HPDE6-E6E7 (cell line): ENCODE data around the gene YWHAB.

Experiments
- DNase-seq: peaks from one replicate; pipeline ENCODE4 v3.0.0; 2011; ENCODE audit warnings: missing footprints; ENCODE audit errors: extremely low spot score

The YWHAB gene

GRCh38 chr20:44911264-44911921 lies 25.9 kb downstream of the YWHAB start:
- DNase-seq = peak; percentile 80

DNA sequence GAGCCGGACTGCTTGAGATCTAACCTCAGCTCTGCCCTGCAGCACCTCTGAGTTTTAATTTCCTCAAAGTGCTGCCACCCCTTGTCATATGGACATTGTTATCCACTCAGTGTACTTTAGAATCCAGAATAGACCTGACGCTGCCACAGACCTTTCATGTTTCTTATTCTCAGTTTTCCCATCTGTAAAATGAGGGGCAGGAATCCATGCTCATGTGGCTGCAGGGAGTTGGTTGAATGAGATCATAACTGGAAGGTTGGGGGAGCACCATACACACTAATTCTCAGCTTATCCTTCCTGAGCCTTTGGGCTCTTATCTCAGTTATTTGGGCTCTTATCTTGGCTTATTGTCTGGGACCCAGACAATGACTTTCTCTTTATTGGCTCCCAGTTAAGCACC lies 26.7 kb downstream of the YWHAB start:
- DNase-seq = no peak

GRCh38 chr20:44914924-44915323 lies 29.4 kb downstream of the YWHAB start:
- no peak for DNase-seq

DNA sequence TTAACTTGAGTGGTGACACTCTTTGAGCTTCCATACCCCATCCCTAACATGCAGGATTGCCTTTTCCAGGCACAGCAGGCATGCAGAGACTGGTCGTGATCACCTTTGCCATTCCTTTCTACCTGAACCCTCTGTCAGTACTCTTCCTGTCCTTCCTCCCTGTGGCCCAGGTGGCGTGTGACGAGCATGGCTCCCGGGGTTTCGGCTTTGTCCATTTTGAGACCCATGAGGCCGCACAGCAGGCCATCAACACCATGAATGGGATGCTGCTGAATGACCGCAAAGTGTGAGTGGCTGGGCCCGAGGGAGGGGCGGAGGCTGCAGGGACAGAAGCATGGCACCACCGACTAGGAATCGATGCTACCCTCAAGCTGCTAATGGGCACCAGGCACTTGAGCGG lies 31.1 kb downstream of the YWHAB start:
- DNase-seq = no peak

GRCh38 chr20:44917399-44917798 lies 31.9 kb downstream of the YWHAB start:
- no peak for DNase-seq

DNA sequence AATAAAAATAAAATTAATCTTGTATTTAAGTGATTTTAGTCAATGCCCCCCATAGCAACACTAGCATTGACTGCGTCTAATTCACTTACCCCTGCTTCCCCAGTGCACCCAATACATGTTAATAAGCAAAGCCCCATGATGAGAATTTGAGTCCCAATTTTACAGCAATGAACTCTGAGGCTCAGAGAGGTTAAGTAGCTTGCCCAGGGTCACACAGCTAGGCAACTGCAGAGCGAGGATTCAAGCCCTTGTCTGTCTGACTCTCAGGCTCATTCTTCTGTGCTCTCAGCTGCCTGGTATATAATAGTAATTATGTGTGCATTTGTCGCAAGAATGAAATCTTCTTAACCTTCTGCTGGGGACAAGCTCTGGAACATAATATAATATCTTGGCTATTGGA lies 32.8 kb downstream of the YWHAB start:
- DNase-seq = no peak

DNA sequence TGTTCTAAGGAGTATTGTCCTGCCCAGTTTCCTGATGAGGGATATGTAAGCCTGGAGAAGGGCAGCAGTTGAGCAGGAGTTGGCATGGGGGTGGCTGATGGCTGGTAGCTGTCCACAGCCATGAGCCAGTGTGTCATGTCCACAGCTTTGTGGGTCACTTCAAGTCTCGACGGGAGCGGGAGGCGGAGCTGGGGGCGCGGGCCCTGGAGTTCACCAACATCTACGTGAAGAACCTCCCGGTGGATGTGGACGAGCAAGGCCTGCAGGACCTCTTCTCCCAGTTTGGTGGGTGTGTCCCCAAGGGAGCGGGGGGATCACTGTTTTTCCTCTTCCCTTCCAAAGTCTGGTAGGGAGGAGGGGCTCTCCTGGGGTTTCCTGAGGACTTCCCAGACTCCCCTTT lies 33.3 kb downstream of the YWHAB start:
- DNase-seq = no peak

DNA sequence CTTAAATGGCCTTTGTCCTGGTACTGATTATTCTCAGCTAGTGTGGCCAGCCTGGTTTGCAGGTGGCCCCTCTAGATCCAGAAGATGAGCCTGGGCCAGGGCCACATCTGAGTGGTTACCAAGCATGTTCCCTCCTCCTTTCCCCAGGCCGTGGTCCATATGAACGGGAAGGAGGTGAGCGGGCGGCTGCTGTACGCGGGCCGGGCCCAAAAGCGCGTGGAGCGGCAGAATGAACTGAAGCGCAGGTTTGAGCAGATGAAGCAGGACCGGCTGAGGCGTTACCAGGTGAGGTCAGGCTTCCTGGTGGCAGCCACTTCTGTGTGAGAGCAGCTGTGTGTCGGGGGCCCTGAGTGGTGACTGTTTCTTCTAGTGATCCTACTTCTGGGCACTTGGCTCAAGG lies 35.9 kb downstream of the YWHAB start:
- DNase-seq = no peak

DNA sequence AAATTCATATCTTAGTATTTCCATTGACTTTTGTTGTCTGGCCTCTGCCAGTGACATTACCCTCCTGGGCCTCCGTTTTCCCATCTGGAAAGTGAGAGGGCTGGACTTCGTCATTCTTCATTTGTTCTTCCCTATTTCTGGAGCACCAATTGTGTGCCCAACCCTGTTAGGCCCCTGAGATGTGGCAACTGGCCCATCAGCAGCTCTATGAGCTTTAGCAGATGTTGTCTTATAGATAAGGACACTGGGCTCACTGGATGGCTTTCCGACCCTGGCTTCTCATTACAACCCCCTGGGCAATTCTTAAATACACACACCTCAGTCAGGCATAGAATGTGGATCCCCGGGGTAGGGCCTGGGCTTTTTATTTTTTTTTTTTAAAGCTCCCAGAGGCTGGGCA lies 39.0 kb downstream of the YWHAB start:
- no peak for DNase-seq

- no peak for DNase-seq
These were observed 43.1 kb downstream of the YWHAB start for GRCh38 chr20:44928595-44928994.

- no peak for DNase-seq
These were observed 45.1 kb downstream of the YWHAB start for GRCh38 chr20:44930517-44931168.

DNA sequence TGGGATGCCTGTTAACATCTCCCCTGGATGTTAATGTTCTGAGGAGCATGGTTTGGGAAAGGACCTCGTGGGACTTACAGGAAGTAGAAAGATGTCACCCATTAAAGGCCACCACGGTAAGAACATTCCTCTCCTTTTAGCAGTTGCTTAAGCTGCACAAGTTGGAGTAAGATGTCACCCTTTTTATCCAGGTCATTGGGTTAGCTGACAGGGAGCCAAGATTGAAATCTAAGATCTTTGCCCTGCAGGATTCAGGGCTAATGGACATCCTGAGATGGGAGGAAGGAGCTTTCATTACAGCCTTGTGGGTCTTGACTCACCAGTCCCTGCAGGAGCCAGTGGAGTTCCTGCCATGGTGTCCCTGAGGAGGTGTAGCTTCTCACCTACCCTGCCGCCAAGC lies 46.4 kb downstream of the YWHAB start:
- DNase-seq = no peak

DNA sequence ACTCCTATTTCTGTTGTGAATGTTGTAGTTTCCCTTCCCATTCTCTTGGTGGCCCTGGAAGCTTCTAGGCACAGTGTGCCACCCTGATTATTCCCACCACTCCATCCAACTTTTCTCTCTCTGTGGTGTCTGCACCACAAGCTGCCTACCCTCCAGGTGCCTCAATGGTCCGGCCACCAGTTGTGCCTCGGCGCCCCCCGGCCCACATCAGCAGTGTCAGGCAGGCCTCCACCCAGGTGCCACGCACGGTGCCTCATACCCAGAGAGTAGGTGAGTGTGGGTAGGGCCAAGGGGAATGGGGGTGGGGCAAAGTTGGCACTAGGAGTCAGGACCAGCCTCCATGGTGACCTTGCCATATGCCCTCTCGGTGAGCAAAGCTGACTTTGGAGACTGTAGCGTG lies 47.4 kb downstream of the YWHAB start:
- DNase-seq = no peak

DNA sequence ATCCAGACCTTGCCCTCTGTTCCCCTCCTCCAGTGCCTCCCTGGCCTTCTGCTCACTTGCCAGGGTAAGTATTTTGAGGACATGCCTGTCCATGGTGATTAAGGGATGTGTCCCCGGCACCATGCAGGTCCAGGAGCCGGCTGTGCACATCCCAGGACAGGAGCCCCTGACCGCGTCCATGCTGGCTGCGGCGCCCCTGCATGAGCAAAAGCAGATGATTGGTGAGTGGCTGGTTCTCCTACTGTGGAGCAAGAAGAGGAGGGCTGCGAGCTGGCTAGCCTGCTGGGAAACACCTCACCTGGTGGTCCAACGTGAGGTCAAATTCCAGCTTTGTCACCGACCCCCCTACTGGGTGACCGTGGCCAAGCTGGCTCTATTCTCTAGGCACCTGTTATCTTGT lies 51.0 kb downstream of the YWHAB start:
- DNase-seq = no peak

- DNase-seq = no peak
These were observed 53.1 kb downstream of the YWHAB start for GRCh38 chr20:44938637-44939036.

- no peak for DNase-seq
These were observed 55.7 kb downstream of the YWHAB start for GRCh38 chr20:44941120-44941691.

DNA sequence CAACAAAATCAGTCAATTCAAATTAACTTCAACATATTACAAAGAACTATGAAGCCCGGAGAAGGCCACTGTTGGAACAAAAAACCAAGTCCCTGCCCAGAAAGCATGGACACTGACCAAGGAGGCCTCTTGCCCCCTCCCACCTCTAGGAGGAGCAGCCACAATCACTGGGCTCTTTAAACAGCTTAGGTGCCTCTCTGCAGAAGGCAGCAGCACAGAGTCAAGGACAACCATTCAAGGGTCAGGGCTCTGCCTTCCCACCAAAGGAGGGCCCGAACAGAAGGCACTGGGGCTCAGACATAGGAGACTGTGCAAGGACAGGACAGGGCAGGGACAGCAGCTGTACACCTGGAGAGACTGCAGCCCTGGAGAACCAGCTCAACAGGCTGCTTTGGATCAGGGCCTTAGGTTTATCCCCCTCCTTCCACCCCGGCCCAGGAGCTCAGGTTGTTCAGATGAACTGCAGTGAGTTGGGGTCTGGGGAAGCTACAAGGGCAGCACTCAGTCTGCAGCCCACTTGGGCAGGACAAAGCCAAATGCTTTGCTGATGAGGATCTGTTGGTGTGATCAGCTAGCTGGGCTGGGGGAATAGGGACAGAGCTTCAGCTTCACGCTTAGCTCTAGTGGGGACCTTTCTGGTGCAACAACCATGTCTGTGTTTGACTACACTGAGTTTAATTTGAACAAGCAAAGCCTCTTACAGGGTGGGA lies 56.9 kb downstream of the YWHAB start:
- no peak for DNase-seq

DNA sequence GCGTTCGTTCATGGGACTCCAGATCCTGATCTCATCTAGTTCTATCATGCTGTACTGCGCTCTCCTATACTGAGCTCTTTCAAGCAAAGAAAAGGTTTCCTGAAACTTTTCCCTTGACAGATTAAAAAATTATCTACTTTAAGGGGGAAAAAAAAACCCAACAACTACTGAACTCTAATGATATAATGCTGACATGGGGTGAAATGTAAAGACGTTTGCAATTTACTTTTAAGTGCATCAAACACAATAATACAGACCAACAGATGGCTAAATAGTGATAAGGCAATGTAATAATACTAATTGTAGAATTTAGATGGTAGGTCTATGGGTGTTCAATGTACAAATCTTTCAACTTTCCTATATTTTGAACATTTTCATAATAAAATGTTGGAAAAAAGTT lies 58.3 kb downstream of the YWHAB start:
- no peak for DNase-seq

GRCh38 chr20:44945261-44945660 lies 59.8 kb downstream of the YWHAB start:
- no peak for DNase-seq

DNA sequence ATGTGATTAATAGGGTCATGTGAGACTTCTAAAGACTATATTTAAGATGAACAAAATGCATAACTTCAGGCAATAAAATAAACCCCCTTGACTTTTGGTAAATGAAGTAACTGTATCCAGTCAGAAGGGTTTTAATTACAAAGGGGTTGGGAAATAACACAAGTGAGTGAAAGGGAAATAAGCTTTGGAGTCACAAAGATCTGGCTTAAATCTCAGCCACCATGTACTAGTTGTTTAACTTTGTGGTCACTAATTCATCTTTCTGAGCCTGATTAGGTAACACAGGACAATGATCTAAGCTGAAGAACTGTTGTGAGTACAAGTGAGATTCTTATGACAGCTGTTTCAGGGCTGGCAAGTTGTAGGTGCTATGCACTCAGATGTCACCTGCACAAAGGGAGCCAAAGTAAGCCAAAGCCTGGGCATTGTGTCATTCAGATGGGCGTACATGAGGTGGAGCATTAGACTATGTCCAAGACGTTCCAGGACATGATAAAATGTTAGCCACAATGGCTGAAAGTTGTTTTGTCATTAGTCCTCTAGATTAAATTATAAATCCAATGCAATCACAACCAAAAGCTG lies 60.9 kb downstream of the YWHAB start:
- DNase-seq = no peak

DNA sequence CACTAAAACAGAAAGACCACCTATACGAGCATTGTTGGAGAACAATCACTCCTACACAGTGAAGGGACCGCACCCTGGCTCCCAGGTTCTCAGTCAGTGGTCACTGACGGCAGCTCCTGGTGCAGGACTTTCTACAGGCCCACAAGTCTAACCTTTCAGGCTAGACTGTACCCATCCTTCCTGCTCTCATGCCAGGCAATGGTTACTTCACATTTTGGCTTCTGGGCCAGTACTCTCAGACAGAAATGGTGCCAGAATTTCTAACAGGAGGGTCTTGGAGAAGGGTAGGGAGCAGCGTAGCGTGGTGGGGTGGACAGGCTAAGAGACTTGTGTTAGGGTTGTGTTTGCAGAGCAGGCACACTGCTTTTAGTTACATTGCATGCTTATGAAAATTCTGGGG lies 62.6 kb downstream of the YWHAB start:
- DNase-seq = no peak

GRCh38 chr20:44948513-44948912 lies 63.0 kb downstream of the YWHAB start:
- DNase-seq = no peak

DNA sequence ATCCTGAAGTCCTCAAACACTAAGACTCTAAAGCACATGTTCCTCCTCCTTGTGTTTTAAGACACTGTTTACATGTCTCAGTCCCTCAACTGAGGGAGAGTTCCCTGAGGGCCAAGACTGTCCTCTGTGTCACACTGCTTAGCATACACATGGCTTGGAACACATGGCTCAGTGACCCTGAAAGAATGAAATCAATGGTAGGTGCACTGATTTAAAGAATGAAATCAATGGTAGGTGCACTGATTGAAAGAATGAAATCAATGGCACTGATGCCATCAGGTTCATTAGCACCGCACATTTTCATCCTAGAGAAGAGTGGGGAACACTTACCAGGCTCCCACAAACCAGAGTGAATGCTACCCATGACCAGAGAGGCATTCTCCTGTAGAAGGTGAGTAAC lies 64.9 kb downstream of the YWHAB start:
- DNase-seq = no peak
